Right lobe of liver (tissue), 6 donors: ENCODE data around the gene IER3. TPM values are rescaled to one million over a fixed set of nuclear protein-coding genes. Genes with fewer than 3 reads are reported as not detected.

Experiments
- ATAC-seq, 4 donors: fragments of 200-7000 bp; cut with Tn5 transposase; one replicate each; pipeline ENCODE4 v1.9.1; 2020; ENCODE audit warnings: mild to moderate bottlenecking in 4 of 4, moderate library complexity in 4 of 4
- DNase-seq, 3 donors: peaks; one replicate each; pipeline ENCODE4 v3.0.0-alpha.2; 2020
- H3K27ac ChIP-seq, 3 donors: fragments of 200-600 bp; one replicate each; pipeline ENCODE4 v1.8.0; 2022
- H3K27me3 ChIP-seq, 2 donors: fragments of 200-600 bp; one replicate each; pipeline ENCODE4 v1.8.0; 2022
- H3K36me3 ChIP-seq, 4 donors: fragments of 200-600 bp; sonication (generic) in 1 of 4; one replicate each; pipeline versions ENCODE4 v1.5.1 to v1.8.0; 2017 to 2022; ENCODE audit warnings: control low read depth in 1 of 4
- H3K4me1 ChIP-seq, 4 donors: fragments of 200-600 bp; sonication (generic) in 1 of 4; one replicate each; pipeline versions ENCODE4 v1.5.1 to v1.8.0; 2017 to 2022; ENCODE audit warnings: control low read depth in 1 of 4
- H3K4me3 ChIP-seq, 3 donors: fragments of 200-600 bp; one replicate each; pipeline ENCODE4 v1.8.0; 2022
- H3K9me3 ChIP-seq, 4 donors: fragments of 200-600 bp; sonication (generic) in 1 of 4; one replicate each; pipeline versions ENCODE4 v1.5.1 to v1.8.0; 2017 to 2022; ENCODE audit warnings: control low read depth in 1 of 4
- CTCF ChIP-seq, 4 donors: fragments of 200-600 bp in 3 of 4; fragments of 450-650 bp in 1 of 4; IDR thresholded peaks; one replicate each; pipeline versions ENCODE4 v1.5.1 to v1.8.0; 2016 to 2022; ENCODE audit warnings: antibody characterized with exemption in 4 of 4, mild to moderate bottlenecking in 2 of 4
- POLR2A ChIP-seq: fragments of 450-650 bp; IDR thresholded peaks from one replicate; pipeline ENCODE4 v1.6.1; 2017; ENCODE audit warnings: antibody characterized with exemption, mild to moderate bottlenecking
- WGBS: methylation state at CpG from one replicate; pipeline ENCODE4 v1.1.6; 2018; ENCODE audit warnings: low coverage, low lambda C conversion rate; ENCODE audit not compliant: insufficient coverage; ENCODE audit errors: missing lambda C conversion rate; 5-methylcytosine and 5-hydroxymethylcytosine counted together
- intact Hi-C, 2 donors: fragments of 100-400 bp; cut with DNase I; formaldehyde crosslinking; loops; one replicate each; pipeline versions ENCODE4 v1.11.2 to v1.14.1; 2022
- small RNA-seq, 2 experiments: library from RNA; depleted of rRNA; stranded (forward); fragments of <200 nt; gene quantifications; one replicate each; pipeline ENCODE3, GENCODE V24; 2016
- total RNA-seq, 6 experiments: library from RNA; depleted of rRNA in 2 of 6; stranded (reverse); fragments of >200 nt in 2 of 6; fragmentation: NEBNext Ultra II Directional in 3 of 6; extraction: Animal tissue kit (Norgen Biotek cat#: 25700) in 3 of 6; gene quantifications; one replicate each; pipeline versions ENCODE4 v1.1.0 to v1.2.4, GENCODE V29; 2016 to 2023
- donor health status: DM: no; HTN: yes; CAD: no.
- donor health status: DM: no; HTN: no; CAD: no.
- donor health status: DM: no; HTN: no; CAD: no.
- donor health status: DM: no; HTN: yes; CAD: no.
- donor health status: DM: no; HTN: yes; CAD: no.

Gene IER3
- total RNA-seq, 6 experiments from 2014 or later: 2.8 to 72.3 (median 24.5) TPM

- no peaks in the 10 kb centered on the region for H3K27me3 ChIP-seq
- DNase-seq (no peak), ATAC-seq (no peak)
- H3K4me1 ChIP-seq: peaks cover 0 to 23% (median 10%) of the 10 kb centered on the region in 4 donors
- no peaks in the 10 kb centered on the region for H3K36me3 ChIP-seq
- WGBS: 95% methylated on average over 3 of the region's 4 CpGs
- intact Hi-C loops: no loop called here
- H3K9me3 ChIP-seq: no peaks in the 10 kb centered on the region
- H3K27ac ChIP-seq: no peak overlapping the region
- no peak overlapping the region for H3K4me3 ChIP-seq
- TF ChIP-seq CTCF (IDR thresholded peaks at IDR 0.05) (no peak), POLR2A (no peak)
Measured at GRCh38 chr6:30703821-30704220, 40.5 kb downstream of the IER3 start.

- intact Hi-C loops: no loop called here
- no peaks in the 10 kb centered on the region for H3K36me3 ChIP-seq
- no peak overlapping the region for H3K4me3 ChIP-seq
- H3K27me3 ChIP-seq: no peaks in the 10 kb centered on the region
- 93% methylated on average over 7 of the region's 10 CpGs for WGBS
- no peaks in the 10 kb centered on the region for H3K9me3 ChIP-seq
- no peak overlapping the region for H3K27ac ChIP-seq
- TF ChIP-seq POLR2A (no peak), CTCF (IDR thresholded peaks at IDR 0.05) (no peak)
- DNase-seq: no peak
- ATAC-seq: no peak
- H3K4me1 ChIP-seq: peaks cover 0 to 21% (median 7%) of the 10 kb centered on the region in 4 donors
Measured at GRCh38 chr6:30703011-30703410, 41.3 kb downstream of the IER3 start.

GRCh38 chr6:30700340-30700739 lies 44.0 kb downstream of the IER3 start:
- 23% methylated on average over 4 of the region's 4 CpGs for WGBS
- Histone ChIP-seq H3K36me3 (no peaks in the 10 kb centered on the region), H3K27ac (no peak overlapping the region)

GRCh38 chr6:30696432-30696831 lies 47.9 kb downstream of the IER3 start:
- Histone ChIP-seq H3K9me3 (no peaks in the 10 kb centered on the region), H3K36me3 (no peaks in the 10 kb centered on the region), H3K4me3 (no peak overlapping the region), H3K27ac (no peak overlapping the region), H3K27me3 (no peaks in the 10 kb centered on the region), H3K4me1 (peaks cover 0 to 27% (median 10%) of the 10 kb centered on the region in 4 donors)
- intact Hi-C loops: no loop called here
- no peak for TF ChIP-seq POLR2A
- no peak for TF ChIP-seq CTCF (IDR thresholded peaks at IDR 0.05)
- peak in 1 of 3 donors; percentile 1 for DNase-seq
- no peak for ATAC-seq
- WGBS: 96% methylated on average over 4 of the region's 5 CpGs

More at GRCh38 chr6:30700340-30700739, 44.0 kb downstream of the IER3 start:
- Histone ChIP-seq H3K9me3 (no peaks in the 10 kb centered on the region), H3K4me1 (peaks cover 0 to 16% (median 5%) of the 10 kb centered on the region in 4 donors), H3K27me3 (no peaks in the 10 kb centered on the region), H3K4me3 (no peak overlapping the region)
- intact Hi-C loops: no loop called here
- DNase-seq (peak; percentile 69 to 84 (median 79)), ATAC-seq (peak; percentile 75 to 98 (median 96))
- TF ChIP-seq CTCF (IDR thresholded peaks at IDR 0.05) (no peak), POLR2A (no peak)

Small RNAs within 50 kb of the gene (small RNA-seq; reads per million reads assigned to genes)
- 0 reads per million in 2 experiments for gene RF00019
- gene RN7SL353P: 0 reads per million in 2 experiments

Other genes with a start within 250 kb of the IER3 start
- 10 to 100 TPM in 5 of 6 experiments, 1 to 10 TPM in 1; 5.1 to 25.6 (median 19.8) TPM for gene GNL1, start 188.1 kb downstream of the IER3 start, total RNA-seq
- gene PRR3, start 187.3 kb downstream of the IER3 start, total RNA-seq: 1 to 10 TPM; 2.3 to 3.8 (median 2.6) TPM
- 10 to 100 TPM; 23.3 to 35.2 (median 26.8) TPM for gene ABCF1, start 173.1 kb downstream of the IER3 start, total RNA-seq
- gene PPP1R10, start 127.3 kb downstream of the IER3 start, total RNA-seq: 10 to 100 TPM; 19.0 to 45.1 (median 32.4) TPM
- gene MRPS18B, start 126.7 kb downstream of the IER3 start, total RNA-seq: 10 to 100 TPM; 43.3 to 73.9 (median 56.2) TPM
- 1 to 10 TPM; 2.4 to 6.6 (median 4.4) TPM for gene ATAT1, start 117.7 kb downstream of the IER3 start, total RNA-seq
- gene C6orf136, start 97.4 kb downstream of the IER3 start, total RNA-seq: 10 to 100 TPM in 4 of 6 experiments, 1 to 10 TPM in 2; 8.2 to 14.1 (median 11.0) TPM
- gene DHX16, start 71.5 kb downstream of the IER3 start, total RNA-seq: 10 to 100 TPM; 12.3 to 17.8 (median 14.4) TPM
- gene PPP1R18, start 57.9 kb downstream of the IER3 start, total RNA-seq: 10 to 100 TPM in 4 of 6 experiments, 1 to 10 TPM in 2; 6.7 to 29.1 (median 12.9) TPM
- 1 to 10 TPM; 1.2 to 2.7 (median 1.9) TPM for gene NRM, start 53.6 kb downstream of the IER3 start, total RNA-seq
- gene MDC1, start 27.3 kb downstream of the IER3 start, total RNA-seq: 10 to 100 TPM in 4 of 6 experiments, 1 to 10 TPM in 2; 8.8 to 15.5 (median 12.1) TPM
- 100 to 1,000 TPM; 150 to 268 (median 241) TPM for gene TUBB, start 24.2 kb downstream of the IER3 start, total RNA-seq
- gene FLOT1, start 1.9 kb downstream of the IER3 start, total RNA-seq: 10 to 100 TPM; 37.1 to 92.2 (median 73.5) TPM
- gene DDR1, start 140.0 kb upstream of the IER3 start, total RNA-seq: 1 to 10 TPM; 3.2 to 9.9 (median 5.0) TPM
- gene GTF2H4, start 163.7 kb upstream of the IER3 start, total RNA-seq: 10 to 100 TPM in 4 of 6 experiments, 1 to 10 TPM in 2; 3.6 to 21.1 (median 17.3) TPM
- gene VARS2, start 169.7 kb upstream of the IER3 start, total RNA-seq: 10 to 100 TPM; 21.5 to 36.1 (median 25.9) TPM
- not detected for gene SFTA2, start 187.6 kb upstream of the IER3 start, total RNA-seq
- gene MUCL3, start 196.4 kb upstream of the IER3 start, total RNA-seq: not detected
- under 1 TPM in 1 of 6 experiments, not detected in 5; 0.11 TPM for gene MUC21, start 239.2 kb upstream of the IER3 start, total RNA-seq